ENCODE results near the gene MUC13.

- TF ChIP-seq TAF1 (IDR thresholded peaks at IDR 0.05; ENCODE audit: low read depth) (no peak), SMC3 (conservative IDR thresholded peaks at IDR 0.05; ENCODE audit: poor library complexity) (no peak), CTCF (IDR thresholded peaks at IDR 0.05; ENCODE audit: poor library complexity, severe bottlenecking) (no peak), EP300 (conservative IDR thresholded peaks at IDR 0.05; ENCODE audit: poor library complexity, severe bottlenecking) (no peak), EZH2 (IDR thresholded peaks at IDR 0.05; ENCODE audit: borderline replicate concordance, insufficient read depth, low read length, poor library complexity, severe bottlenecking) (no peak), REST (IDR thresholded peaks at IDR 0.05; ENCODE audit: borderline replicate concordance) (no peak), RAD21 (conservative IDR thresholded peaks at IDR 0.05) (no peak)
These were observed 77.9 kb downstream of the MUC13 start for GRCh38 chr3:124856677-124857076.

Data from neural cell (in vitro differentiated cells).